Endothelial cell (in vitro differentiated cells): ENCODE results near the gene GRM7. TPM values are rescaled to one million over a fixed set of nuclear protein-coding genes. Genes with fewer than 3 reads are reported as not detected.

ENCODE experiments used
- DNase-seq: peaks from one replicate; pipeline ENCODE4 v3.0.0; 2021; ENCODE audit warnings: low spot score
- H3K27ac Mint-ChIP-seq: one replicate; pipeline ENCODE4 v1.8.0; 2021; ENCODE audit warnings: mixed read lengths, inconsistent platforms; ENCODE audit not compliant: unreplicated experiment
- H3K27me3 Mint-ChIP-seq: one replicate; pipeline ENCODE4 v1.8.0; 2021; ENCODE audit warnings: mild to moderate bottlenecking, moderate library complexity, mixed read lengths, inconsistent platforms; ENCODE audit not compliant: unreplicated experiment
- H3K36me3 Mint-ChIP-seq: one replicate; pipeline ENCODE4 v1.8.0; 2021; ENCODE audit warnings: mild to moderate bottlenecking, low read depth, mixed read lengths, inconsistent platforms; ENCODE audit not compliant: unreplicated experiment
- H3K4me1 Mint-ChIP-seq: one replicate; pipeline ENCODE4 v1.8.0; 2021; ENCODE audit warnings: mild to moderate bottlenecking, mixed read lengths, inconsistent platforms; ENCODE audit not compliant: unreplicated experiment
- H3K4me3 Mint-ChIP-seq: one replicate; pipeline ENCODE4 v1.8.0; 2021; ENCODE audit warnings: mild to moderate bottlenecking, mixed read lengths, inconsistent platforms; ENCODE audit not compliant: unreplicated experiment
- H3K9me3 Mint-ChIP-seq: one replicate; pipeline ENCODE4 v1.8.0; 2021; ENCODE audit warnings: mixed read lengths, inconsistent platforms; ENCODE audit not compliant: unreplicated experiment
- CTCF ChIP-seq: fragments of 200-600 bp; sonication (generic); IDR thresholded peaks from one replicate; pipeline ENCODE4 v1.5.0; 2021; ENCODE audit warnings: antibody characterized with exemption; ENCODE audit not compliant: unreplicated experiment
- total RNA-seq: library from RNA; stranded (reverse); fragmentation: NEBNext Ultra II Directional; extraction: Animal tissue kit (Norgen Biotek cat#: 25700); gene quantifications from one replicate; pipeline ENCODE4 v1.2.1, GENCODE V29; 2021; ENCODE audit not compliant: unreplicated experiment

GRM7 gene
- total RNA-seq, 1 donor from 2014 or later: 0.18 TPM

DNA sequence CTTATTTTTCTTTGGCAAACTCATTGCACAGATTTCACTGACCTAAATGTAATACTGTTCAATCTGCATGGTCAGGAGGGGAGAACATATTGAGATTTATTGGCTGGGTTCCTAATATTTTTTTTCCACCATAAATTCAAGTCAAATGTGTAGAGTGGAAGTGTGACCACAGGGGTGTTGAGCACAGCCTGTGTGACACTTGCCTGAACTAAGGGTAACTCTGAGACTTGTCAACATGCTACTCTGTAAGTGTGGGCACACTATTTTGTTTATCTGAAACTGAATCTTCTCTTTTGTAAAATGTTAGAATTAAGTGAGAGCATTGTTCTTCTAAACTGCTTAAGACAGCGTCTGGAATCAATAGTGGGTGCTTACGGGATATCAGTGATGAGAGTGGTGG lies 516.2 kb downstream of the GRM7 start:
- no peaks in the 10 kb centered on the region for H3K36me3 Mint-ChIP-seq
- TF ChIP-seq CTCF: no peak
- H3K4me3 Mint-ChIP-seq: no peak overlapping the region
- H3K27ac Mint-ChIP-seq: no peak overlapping the region
- no peaks in the 10 kb centered on the region for H3K27me3 Mint-ChIP-seq
- H3K4me1 Mint-ChIP-seq: no peaks in the 10 kb centered on the region
- DNase-seq: no peak
- H3K9me3 Mint-ChIP-seq: no peaks in the 10 kb centered on the region

- H3K27ac Mint-ChIP-seq: no peak overlapping the region
- no peak for TF ChIP-seq CTCF
- H3K4me1 Mint-ChIP-seq: no peaks in the 10 kb centered on the region
- no peaks in the 10 kb centered on the region for H3K36me3 Mint-ChIP-seq
- no peaks in the 10 kb centered on the region for H3K27me3 Mint-ChIP-seq
- no peaks in the 10 kb centered on the region for H3K9me3 Mint-ChIP-seq
- DNase-seq: no peak
- H3K4me3 Mint-ChIP-seq: no peak overlapping the region
Measured at GRCh38 chr3:7381741-7382140, 520.8 kb downstream of the GRM7 start.

GRCh38 chr3:7382293-7383010 lies 521.5 kb downstream of the GRM7 start:
- H3K9me3 Mint-ChIP-seq: no peaks in the 10 kb centered on the region
- no peaks in the 10 kb centered on the region for H3K27me3 Mint-ChIP-seq
- H3K4me1 Mint-ChIP-seq: no peaks in the 10 kb centered on the region
- H3K4me3 Mint-ChIP-seq: no peak overlapping the region
- no peak for DNase-seq
- no peak for TF ChIP-seq CTCF
- H3K27ac Mint-ChIP-seq: no peak overlapping the region
- H3K36me3 Mint-ChIP-seq: no peaks in the 10 kb centered on the region

GRCh38 chr3:7385635-7386034 lies 524.7 kb downstream of the GRM7 start:
- TF ChIP-seq CTCF: no peak
- DNase-seq: no peak
- Mint-ChIP-seq H3K27ac (no peak overlapping the region), H3K4me1 (no peaks in the 10 kb centered on the region), H3K4me3 (no peak overlapping the region), H3K27me3 (no peaks in the 10 kb centered on the region), H3K9me3 (no peaks in the 10 kb centered on the region), H3K36me3 (no peaks in the 10 kb centered on the region)

DNA sequence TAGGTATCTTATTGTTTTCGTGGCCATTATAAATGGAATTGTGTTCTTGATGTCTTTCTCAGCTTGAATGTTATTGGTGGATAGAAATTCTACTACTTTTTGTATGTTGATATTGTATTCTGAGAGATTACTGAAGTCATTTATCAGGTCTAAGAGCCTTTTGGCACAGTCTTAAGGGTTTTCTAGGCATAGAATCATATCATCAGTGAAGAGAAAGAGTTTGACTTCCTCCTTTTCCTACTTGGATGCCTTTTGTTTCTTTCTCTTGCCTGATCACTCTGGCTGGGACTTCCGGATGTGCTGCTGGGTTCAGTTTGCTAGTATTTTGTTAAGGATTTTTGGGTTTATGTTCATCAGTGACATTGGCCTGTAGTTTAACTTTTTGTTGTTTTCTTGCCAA lies 527.1 kb downstream of the GRM7 start:
- no peak for DNase-seq
- Mint-ChIP-seq H3K4me1 (no peaks in the 10 kb centered on the region), H3K27me3 (no peaks in the 10 kb centered on the region), H3K36me3 (no peaks in the 10 kb centered on the region), H3K4me3 (no peak overlapping the region), H3K27ac (no peak overlapping the region), H3K9me3 (no peaks in the 10 kb centered on the region)
- no peak for TF ChIP-seq CTCF
